Activated CD8-positive, alpha-beta T cell treated with anti-CD3 and anti-CD28 coated beads for 36 hours (primary cell): Measurements from ENCODE around the gene TREML2. TPM values are rescaled to one million over a fixed set of nuclear protein-coding genes. Genes with fewer than 3 reads are reported as not detected.

Source experiments
- ATAC-seq: fragments of 200-7000 bp; cut with Tn5 transposase; one replicate; pipeline ENCODE4 v1.10.0; 2021; ENCODE audit warnings: mild to moderate bottlenecking, moderate library complexity
- CTCF ChIA-PET: fragments of 350-600 bp; sonication (Branson Sonifier 250); formaldehyde crosslinking; loops from one replicate; lab custom pipeline; 2021; ENCODE audit warnings: antibody characterized with exemption; lab: Charles Lee
- POLR2A ChIA-PET: fragments of 350-600 bp; sonication (Branson Sonifier 250); formaldehyde crosslinking; loops from one replicate; lab custom pipeline; 2021; ENCODE audit warnings: antibody characterized with exemption; lab: Charles Lee
- DNase-seq: peaks from one replicate; pipeline ENCODE4 v3.0.0-alpha.2; 2020
- H3K27ac Mint-ChIP-seq: one replicate; pipeline ENCODE4 v1.8.0; 2021; ENCODE audit warnings: mild to moderate bottlenecking, mixed read lengths
- H3K27me3 Mint-ChIP-seq: one replicate; pipeline ENCODE4 v1.8.0; 2021; ENCODE audit warnings: mixed read lengths
- H3K36me3 Mint-ChIP-seq: one replicate; pipeline ENCODE4 v1.8.0; 2021; ENCODE audit warnings: low read depth, mixed read lengths
- H3K4me1 Mint-ChIP-seq: one replicate; pipeline ENCODE4 v1.8.0; 2021; ENCODE audit warnings: low read depth, mixed read lengths
- H3K4me3 Mint-ChIP-seq: one replicate; pipeline ENCODE4 v1.8.0; 2021; ENCODE audit warnings: mild to moderate bottlenecking, moderate library complexity, mixed read lengths
- H3K9me3 Mint-ChIP-seq: one replicate; pipeline ENCODE4 v1.8.0; 2021; ENCODE audit warnings: mixed read lengths
- intact Hi-C: fragments of 100-400 bp; cut with micrococcal nuclease; formaldehyde crosslinking; loops from one replicate; pipeline ENCODE4 v1.10.0; 2022
- total RNA-seq, 2 experiments: library from RNA; stranded (reverse); gene quantifications; one replicate each; pipeline ENCODE4 v1.2.3, GENCODE V29; 2021
- TF ChIP-seq, protein P1 (sequence below): fragments of 200-600 bp; IDR thresholded peaks from one replicate; pipeline ENCODE4 v1.8.0; 2022; ENCODE audit warnings: antibody characterized with exemption, mild to moderate bottlenecking

The TREML2 gene
- total RNA-seq, 2 experiments from 2014 or later, result 6.9 to 8.2 TPM

DNA sequence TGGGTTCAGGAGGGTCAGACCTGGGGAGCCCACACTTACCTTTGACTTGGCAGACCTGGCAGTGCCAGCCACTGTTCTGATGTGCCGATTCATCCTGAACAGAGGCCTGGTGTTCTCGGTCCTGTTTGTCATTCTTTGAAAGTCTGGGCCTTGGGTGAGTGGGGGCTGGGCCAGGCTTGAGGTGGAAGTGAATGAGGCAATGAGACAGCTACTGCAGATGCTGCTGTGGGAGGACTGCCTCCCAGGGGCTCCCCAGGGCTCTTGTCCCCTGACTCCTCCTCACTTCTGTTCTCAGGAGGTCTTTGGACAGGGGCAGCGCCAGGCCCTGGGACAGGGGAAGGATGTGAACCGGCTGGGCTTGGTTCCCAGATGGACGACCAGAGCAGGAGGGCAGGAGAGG, 21.6 kb upstream of the TREML2 start:
- H3K4me3 Mint-ChIP-seq, result no peak overlapping the region
- no peak for ATAC-seq
- intact Hi-C loops, result no loop called here
- peaks cover 3% of the 10 kb centered on the region for H3K9me3 Mint-ChIP-seq
- no peaks in the 10 kb centered on the region for H3K36me3 Mint-ChIP-seq
- DNase-seq, result peak; percentile 15
- CTCF ChIA-PET, result no interaction called here
- POLR2A ChIA-PET, result no interaction called here
- H3K27ac Mint-ChIP-seq, result no peak overlapping the region
- H3K27me3 Mint-ChIP-seq, result peaks cover 2% of the 10 kb centered on the region
- H3K4me1 Mint-ChIP-seq, result no peaks in the 10 kb centered on the region
- TF ChIP-seq, protein P1, sequence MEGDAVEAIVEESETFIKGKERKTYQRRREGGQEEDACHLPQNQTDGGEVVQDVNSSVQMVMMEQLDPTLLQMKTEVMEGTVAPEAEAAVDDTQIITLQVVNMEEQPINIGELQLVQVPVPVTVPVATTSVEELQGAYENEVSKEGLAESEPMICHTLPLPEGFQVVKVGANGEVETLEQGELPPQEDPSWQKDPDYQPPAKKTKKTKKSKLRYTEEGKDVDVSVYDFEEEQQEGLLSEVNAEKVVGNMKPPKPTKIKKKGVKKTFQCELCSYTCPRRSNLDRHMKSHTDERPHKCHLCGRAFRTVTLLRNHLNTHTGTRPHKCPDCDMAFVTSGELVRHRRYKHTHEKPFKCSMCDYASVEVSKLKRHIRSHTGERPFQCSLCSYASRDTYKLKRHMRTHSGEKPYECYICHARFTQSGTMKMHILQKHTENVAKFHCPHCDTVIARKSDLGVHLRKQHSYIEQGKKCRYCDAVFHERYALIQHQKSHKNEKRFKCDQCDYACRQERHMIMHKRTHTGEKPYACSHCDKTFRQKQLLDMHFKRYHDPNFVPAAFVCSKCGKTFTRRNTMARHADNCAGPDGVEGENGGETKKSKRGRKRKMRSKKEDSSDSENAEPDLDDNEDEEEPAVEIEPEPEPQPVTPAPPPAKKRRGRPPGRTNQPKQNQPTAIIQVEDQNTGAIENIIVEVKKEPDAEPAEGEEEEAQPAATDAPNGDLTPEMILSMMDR, result no peak

DNA sequence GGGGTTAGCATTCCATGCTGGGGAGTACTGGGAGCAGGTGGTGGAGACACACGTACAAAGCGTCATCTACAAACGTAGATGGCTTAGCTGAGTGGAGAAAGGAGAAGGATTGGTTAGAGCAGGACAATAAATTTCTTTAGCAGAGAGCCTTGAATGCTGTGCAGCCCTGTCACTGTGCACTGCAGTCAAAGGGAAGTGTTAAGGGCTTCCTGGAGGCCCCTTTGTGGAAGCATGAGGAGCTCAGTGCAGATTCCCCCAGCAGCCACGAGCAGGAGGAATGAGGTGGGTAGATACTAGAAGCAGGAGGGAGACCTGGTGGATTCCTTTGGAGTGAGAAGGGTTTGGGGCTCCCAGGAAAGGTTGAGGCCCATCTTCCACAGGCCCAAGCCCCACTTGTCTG, 21.1 kb upstream of the TREML2 start:
- Mint-ChIP-seq H3K36me3 (no peaks in the 10 kb centered on the region), H3K27me3 (peaks cover under 1% of the 10 kb centered on the region), H3K4me1 (no peaks in the 10 kb centered on the region), H3K4me3 (no peak overlapping the region), H3K27ac (no peak overlapping the region), H3K9me3 (peaks cover 3% of the 10 kb centered on the region)
- ATAC-seq, result no peak
- TF ChIP-seq, protein P1, result no peak
- intact Hi-C loops, result no loop called here
- no peak for DNase-seq
- CTCF ChIA-PET, result interaction anchor here (1.3 kb wide), 1 partner anchor 40 kb away, joined by 4 read pairs; no protein-coding TSS in a partner anchor
- POLR2A ChIA-PET, result no interaction called here

DNA sequence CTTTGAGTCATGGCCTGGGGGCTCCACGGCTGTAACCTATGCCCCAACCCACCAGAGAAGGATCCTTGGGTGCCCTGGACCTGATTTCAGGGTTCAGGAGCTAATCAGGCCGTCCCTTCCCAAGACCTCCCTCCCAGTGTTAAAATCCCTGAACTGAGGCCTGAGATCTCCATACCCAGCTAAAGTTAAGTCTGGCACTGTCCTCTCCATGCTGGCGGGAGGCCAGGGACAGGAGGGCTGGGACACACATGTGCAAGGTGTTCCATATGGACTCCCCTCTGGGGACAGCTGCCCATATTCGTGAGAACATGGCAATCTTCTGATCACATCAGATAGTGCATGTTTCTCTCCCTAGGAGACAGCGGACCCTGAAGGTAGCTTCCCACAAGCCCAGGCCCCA, 15.7 kb upstream of the TREML2 start:
- DNase-seq (no peak), ATAC-seq (no peak)
- intact Hi-C loops, result no loop called here
- H3K4me1 Mint-ChIP-seq, result no peaks in the 10 kb centered on the region
- H3K4me3 Mint-ChIP-seq, result no peak overlapping the region
- peaks cover 14% of the 10 kb centered on the region for H3K9me3 Mint-ChIP-seq
- POLR2A ChIA-PET, result no interaction called here
- H3K27ac Mint-ChIP-seq, result no peak overlapping the region
- H3K27me3 Mint-ChIP-seq, result no peaks in the 10 kb centered on the region
- CTCF ChIA-PET, result no interaction called here
- TF ChIP-seq, protein P1, result no peak
- peaks cover 1% of the 10 kb centered on the region for H3K36me3 Mint-ChIP-seq

DNA sequence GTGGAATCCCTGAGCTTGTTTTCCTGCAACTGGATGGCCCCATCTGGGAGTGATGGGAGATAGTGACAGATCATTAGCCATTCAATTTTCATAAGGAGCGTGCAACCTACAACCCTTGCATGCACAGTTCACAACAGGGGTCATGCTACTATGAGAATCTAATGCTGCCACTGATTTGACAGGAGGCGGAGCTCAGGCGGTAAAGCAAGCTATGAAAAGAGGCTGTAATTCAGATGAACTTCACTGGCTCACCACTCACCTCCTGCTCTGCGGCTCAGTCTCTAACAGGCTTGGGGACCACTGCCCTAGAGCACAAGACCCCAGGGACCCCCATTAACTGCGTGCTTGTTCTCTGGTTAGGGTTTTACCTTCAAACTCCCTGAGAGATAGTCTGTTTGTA, 14.8 kb upstream of the TREML2 start:
- Mint-ChIP-seq H3K27ac (no peak overlapping the region), H3K4me1 (no peaks in the 10 kb centered on the region), H3K4me3 (no peak overlapping the region), H3K9me3 (peaks cover 14% of the 10 kb centered on the region), H3K36me3 (peaks cover 1% of the 10 kb centered on the region), H3K27me3 (no peaks in the 10 kb centered on the region)
- CTCF ChIA-PET, result no interaction called here
- POLR2A ChIA-PET, result no interaction called here
- intact Hi-C loops, result no loop called here
- no peak for ATAC-seq
- DNase-seq, result no peak
- TF ChIP-seq, protein P1, result no peak

DNA sequence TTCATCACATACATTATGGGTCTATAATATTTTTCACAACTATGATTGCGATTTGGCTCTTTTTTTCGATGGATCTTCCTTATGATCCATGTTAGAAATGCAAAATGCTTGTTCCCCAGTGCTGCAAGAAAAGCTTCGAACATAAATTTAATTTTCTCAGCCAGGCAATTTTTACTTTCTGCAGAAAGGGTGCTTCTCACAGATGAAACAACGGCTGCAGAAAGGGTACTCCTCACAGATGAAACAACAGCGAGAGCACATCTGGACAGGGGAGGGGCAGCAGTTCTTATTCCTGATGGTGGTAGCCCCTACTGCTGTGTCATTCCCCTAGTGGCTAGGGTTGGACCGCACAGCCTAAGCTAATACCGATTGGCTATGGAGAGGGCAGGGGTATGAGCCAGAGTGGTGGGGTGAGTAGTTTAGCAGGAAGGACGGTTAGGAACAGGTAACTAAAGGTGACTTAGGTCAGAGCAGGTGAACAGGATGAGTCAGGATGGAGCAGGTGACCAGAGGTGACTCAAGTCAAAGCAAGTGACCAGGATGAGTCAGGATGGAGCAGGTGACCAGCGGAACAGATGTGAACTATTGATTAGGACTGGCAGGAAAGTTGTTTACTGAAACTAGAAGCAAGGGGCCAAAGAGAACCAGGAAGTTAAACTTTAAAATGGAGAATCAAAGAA, 13.8 kb upstream of the TREML2 start:
- DNase-seq (no peak), ATAC-seq (no peak)
- Mint-ChIP-seq H3K9me3 (peaks cover 11% of the 10 kb centered on the region), H3K27ac (no peak overlapping the region), H3K4me3 (no peak overlapping the region), H3K4me1 (no peaks in the 10 kb centered on the region), H3K27me3 (no peaks in the 10 kb centered on the region), H3K36me3 (peaks cover 1% of the 10 kb centered on the region)
- POLR2A ChIA-PET, result no interaction called here
- TF ChIP-seq, protein P1, result no peak
- CTCF ChIA-PET, result no interaction called here
- intact Hi-C loops, result no loop called here
